ENCODE data around the gene FMNL2. TPM values are rescaled to one million over a fixed set of nuclear protein-coding genes. Genes with fewer than 3 reads are reported as not detected.
"Not testable (repeated sequence)": the region's sequence is repeated elsewhere in the genome, so short reads cannot be mapped to it uniquely, and the experiment has no call there.

FMNL2 gene
- total RNA-seq, 1 experiment from 2014 or later = 29.0 TPM

DNA sequence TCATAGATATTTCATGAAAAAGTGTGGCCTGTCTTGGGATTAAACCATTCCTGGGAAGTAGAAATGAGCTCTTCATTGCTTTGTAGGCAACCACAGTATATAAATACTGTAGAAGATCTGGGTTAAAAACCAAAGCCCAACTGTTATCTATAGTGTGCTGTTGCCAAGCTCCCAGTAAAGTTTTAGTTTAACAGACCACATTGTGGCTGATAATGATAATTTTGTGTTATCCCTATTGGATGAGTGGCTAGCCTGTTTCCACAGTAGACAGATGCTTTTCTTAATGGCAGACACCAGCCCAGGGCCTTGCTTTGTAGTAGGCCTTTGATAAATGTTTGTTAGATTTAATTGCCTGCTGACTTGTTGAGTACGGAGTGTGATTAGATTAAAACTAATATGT is 52.1 kb downstream of the FMNL2 start:
- POLR2A ChIA-PET (ENCODE audit: unreplicated experiment) = interaction anchor here (0.6 kb wide), 1 partner anchor 9 kb away, joined by 3 read pairs; no protein-coding TSS in a partner anchor
- H3K4me2 ChIP-seq = no peak overlapping the region
- no peaks in the 10 kb centered on the region for H3K9me2 ChIP-seq (ENCODE audit: insufficient read depth)
- H3K36me3 ChIP-seq (ENCODE audit: low read depth) = no peaks in the 10 kb centered on the region
- no TSS peak for BruUV-seq (replicated peaks)
- intact Hi-C loops (cut with micrococcal nuclease; ENCODE audit: unreplicated experiment) = no loop called here
- DNase-seq = no peak
- H3F3A ChIP-seq (ENCODE audit: insufficient read depth, low read depth) = no peaks in the 10 kb centered on the region
- no peak overlapping the region for H3K4me3 ChIP-seq
- CTCF ChIA-PET = no interaction called here
- no peaks in the 10 kb centered on the region for H4K20me1 ChIP-seq (ENCODE audit: insufficient read depth)
- no peak overlapping the region for H3K27ac ChIP-seq
- peaks cover 68% of the 10 kb centered on the region for H3K79me2 ChIP-seq (ENCODE audit: low read depth)
- no peak for TF ChIP-seq EZH2 (IDR thresholded peaks at IDR 0.05; ENCODE audit: low read depth)
- TF ChIP-seq, protein P1, sequence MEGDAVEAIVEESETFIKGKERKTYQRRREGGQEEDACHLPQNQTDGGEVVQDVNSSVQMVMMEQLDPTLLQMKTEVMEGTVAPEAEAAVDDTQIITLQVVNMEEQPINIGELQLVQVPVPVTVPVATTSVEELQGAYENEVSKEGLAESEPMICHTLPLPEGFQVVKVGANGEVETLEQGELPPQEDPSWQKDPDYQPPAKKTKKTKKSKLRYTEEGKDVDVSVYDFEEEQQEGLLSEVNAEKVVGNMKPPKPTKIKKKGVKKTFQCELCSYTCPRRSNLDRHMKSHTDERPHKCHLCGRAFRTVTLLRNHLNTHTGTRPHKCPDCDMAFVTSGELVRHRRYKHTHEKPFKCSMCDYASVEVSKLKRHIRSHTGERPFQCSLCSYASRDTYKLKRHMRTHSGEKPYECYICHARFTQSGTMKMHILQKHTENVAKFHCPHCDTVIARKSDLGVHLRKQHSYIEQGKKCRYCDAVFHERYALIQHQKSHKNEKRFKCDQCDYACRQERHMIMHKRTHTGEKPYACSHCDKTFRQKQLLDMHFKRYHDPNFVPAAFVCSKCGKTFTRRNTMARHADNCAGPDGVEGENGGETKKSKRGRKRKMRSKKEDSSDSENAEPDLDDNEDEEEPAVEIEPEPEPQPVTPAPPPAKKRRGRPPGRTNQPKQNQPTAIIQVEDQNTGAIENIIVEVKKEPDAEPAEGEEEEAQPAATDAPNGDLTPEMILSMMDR (conservative IDR thresholded peaks at IDR 0.05) = no peak
- no peaks in the 10 kb centered on the region for H3K9me3 ChIP-seq (ENCODE audit: insufficient read depth, low read depth)
- H3K27me3 ChIP-seq (ENCODE audit: insufficient read depth, low read depth) = no peaks in the 10 kb centered on the region
- no peak overlapping the region for H2AFZ ChIP-seq
- H3K4me1 ChIP-seq (replicated peaks; ENCODE audit: insufficient read depth) = no peaks in the 10 kb centered on the region

DNA sequence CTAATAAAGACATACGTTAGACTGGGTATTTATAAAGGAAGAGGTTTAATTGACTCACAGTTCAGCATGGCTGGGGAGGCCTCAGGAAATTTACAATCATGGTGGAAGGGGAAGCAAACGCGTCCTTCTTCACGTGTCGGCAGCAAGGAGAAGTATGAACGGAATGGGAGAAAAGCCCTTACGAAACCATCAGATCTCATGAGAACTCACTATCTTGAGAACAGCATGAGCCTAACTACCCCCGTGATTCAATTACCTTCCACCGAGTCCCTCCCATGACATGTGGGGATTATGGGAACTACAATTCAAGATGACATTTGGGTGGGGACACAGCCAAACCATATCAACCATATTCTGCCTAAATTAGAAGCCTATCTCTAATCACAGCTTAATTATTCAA is 53.3 kb downstream of the FMNL2 start:
- H3K36me3 ChIP-seq (ENCODE audit: low read depth); H3K4me3 ChIP-seq; intact Hi-C loops (cut with micrococcal nuclease; ENCODE audit: unreplicated experiment); POLR2A ChIA-PET (ENCODE audit: unreplicated experiment); CTCF ChIA-PET; H3K27me3 ChIP-seq (ENCODE audit: insufficient read depth, low read depth); H3K27ac ChIP-seq; DNase-seq; H4K20me1 ChIP-seq (ENCODE audit: insufficient read depth); H3K9me3 ChIP-seq (ENCODE audit: insufficient read depth, low read depth); H3K4me1 ChIP-seq (replicated peaks; ENCODE audit: insufficient read depth); BruUV-seq (replicated peaks); H3K4me2 ChIP-seq; H3K9me2 ChIP-seq (ENCODE audit: insufficient read depth); H2AFZ ChIP-seq; H3F3A ChIP-seq (ENCODE audit: insufficient read depth, low read depth): not testable (repeated sequence)
- H3K79me2 ChIP-seq (ENCODE audit: low read depth) = peaks cover 72% of the 10 kb centered on the region

- Histone ChIP-seq H3K9me3 (ENCODE audit: insufficient read depth, low read depth) (no peaks in the 10 kb centered on the region), H3K27ac (no peak overlapping the region), H3K79me2 (ENCODE audit: low read depth) (peaks cover 72% of the 10 kb centered on the region), H3K9me2 (ENCODE audit: insufficient read depth) (peaks cover 5% of the 10 kb centered on the region; the same call in 1 of the 2 replicates), H3K4me1 (replicated peaks; ENCODE audit: insufficient read depth) (no peaks in the 10 kb centered on the region), H3K4me2 (no peak overlapping the region), H3K27me3 (ENCODE audit: insufficient read depth, low read depth) (no peaks in the 10 kb centered on the region), H3K4me3 (no peak overlapping the region), H3F3A (ENCODE audit: insufficient read depth, low read depth) (no peaks in the 10 kb centered on the region), H2AFZ (no peak overlapping the region), H4K20me1 (ENCODE audit: insufficient read depth) (no peaks in the 10 kb centered on the region), H3K36me3 (ENCODE audit: low read depth) (no peaks in the 10 kb centered on the region)
- no peak for DNase-seq
- ChIA-PET POLR2A (ENCODE audit: unreplicated experiment) (no interaction called here), CTCF (no interaction called here)
- BruUV-seq (replicated peaks) = no TSS peak
- intact Hi-C loops (cut with micrococcal nuclease; ENCODE audit: unreplicated experiment) = no loop called here
- TF ChIP-seq, protein P1 (conservative IDR thresholded peaks at IDR 0.05) = no peak
- TF ChIP-seq EZH2 (IDR thresholded peaks at IDR 0.05; ENCODE audit: low read depth) = no peak
These were observed 54.5 kb downstream of the FMNL2 start for GRCh38 chr2:152389483-152389882.

DNA sequence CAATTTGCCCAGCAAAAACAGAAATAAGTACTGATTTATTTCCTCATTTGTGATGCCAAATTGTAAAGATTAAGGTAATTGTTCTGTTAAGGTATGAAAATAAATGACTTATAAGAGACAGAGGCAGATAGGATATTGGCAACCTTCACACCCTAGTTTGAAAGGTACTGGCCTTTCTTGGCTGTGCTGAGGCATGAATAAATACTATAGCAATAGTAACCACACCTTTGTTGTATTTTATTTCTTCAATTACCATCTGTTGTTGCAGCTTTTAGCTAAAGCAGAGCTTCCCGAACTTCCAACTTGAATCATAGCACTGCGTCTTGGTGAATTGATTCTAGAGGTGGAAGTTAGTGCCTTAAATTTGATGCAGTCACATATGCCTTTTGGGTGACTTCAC is 55.9 kb downstream of the FMNL2 start:
- BruUV-seq (replicated peaks) = no TSS peak
- POLR2A ChIA-PET (ENCODE audit: unreplicated experiment) = no interaction called here
- no peaks in the 10 kb centered on the region for H3F3A ChIP-seq (ENCODE audit: insufficient read depth, low read depth)
- intact Hi-C loops (cut with micrococcal nuclease; ENCODE audit: unreplicated experiment) = no loop called here
- H3K27ac ChIP-seq = no peak overlapping the region
- H3K4me3 ChIP-seq = no peak overlapping the region
- H3K9me3 ChIP-seq (ENCODE audit: insufficient read depth, low read depth) = no peaks in the 10 kb centered on the region
- H3K36me3 ChIP-seq (ENCODE audit: low read depth) = no peaks in the 10 kb centered on the region
- H3K4me1 ChIP-seq (replicated peaks; ENCODE audit: insufficient read depth) = no peaks in the 10 kb centered on the region
- H3K4me2 ChIP-seq = no peak overlapping the region
- no peaks in the 10 kb centered on the region for H3K27me3 ChIP-seq (ENCODE audit: insufficient read depth, low read depth)
- DNase-seq = no peak
- no peaks in the 10 kb centered on the region for H4K20me1 ChIP-seq (ENCODE audit: insufficient read depth)
- H3K79me2 ChIP-seq (ENCODE audit: low read depth) = peaks cover 67% of the 10 kb centered on the region
- TF ChIP-seq, protein P1 (conservative IDR thresholded peaks at IDR 0.05) = no peak
- no peak for TF ChIP-seq EZH2 (IDR thresholded peaks at IDR 0.05; ENCODE audit: low read depth)
- H3K9me2 ChIP-seq (ENCODE audit: insufficient read depth) = peaks cover 5% of the 10 kb centered on the region; the same call in 1 of the 2 replicates
- CTCF ChIA-PET = no interaction called here
- no peak overlapping the region for H2AFZ ChIP-seq

All from PC-9 (cell line).